ENCODE data around the gene ADAM22. TPM values are rescaled to one million over a fixed set of nuclear protein-coding genes. Genes with fewer than 3 reads are reported as not detected.

The ADAM22 gene
- total and polyA plus RNA-seq, 2 donors (not counting 1 experiment from before 2014, with no cell fraction given): 0.18 to 0.66 TPM

DNA sequence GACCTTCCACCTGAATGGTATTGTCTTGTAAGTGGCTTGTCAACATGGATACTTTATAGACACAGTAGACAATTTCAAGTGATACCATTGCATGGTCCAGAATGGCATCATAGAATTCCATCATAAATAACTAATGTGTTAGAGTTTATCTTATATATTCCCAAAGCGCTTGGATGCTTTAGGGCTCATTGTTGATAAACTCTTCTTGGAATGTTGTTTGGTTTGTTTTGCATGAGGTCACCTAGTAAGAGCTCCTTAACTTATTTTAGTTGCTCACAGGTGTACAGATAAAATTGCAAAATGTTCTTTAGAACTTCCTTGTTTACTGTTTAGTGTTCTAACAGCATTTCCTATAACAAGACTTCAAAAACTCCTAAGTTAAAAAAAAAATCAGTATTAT, 249.0 kb downstream of the ADAM22 start:
- no peak overlapping the region for H3K4me3 ChIP-seq (replicated peaks in 1 of 4; ENCODE audit: control extremely low read depth in 1 of 4, insufficient read depth in 1 of 4, low read depth in 3 of 4, low read length in 4 of 4)
- no peak overlapping the region for H2AFZ ChIP-seq (ENCODE audit: low read length)
- no peaks in the 10 kb centered on the region for H3K27me3 ChIP-seq (ENCODE audit: control insufficient read depth, insufficient read depth, low read length)
- DNase-seq (ENCODE audit: low read depth in 2 of 2): no peak
- H3K4me1 ChIP-seq (ENCODE audit: control insufficient read depth, extremely low read depth, insufficient read depth, low read length): no peaks in the 10 kb centered on the region
- H3K27ac ChIP-seq (ENCODE audit: insufficient read depth, low read length): no peak overlapping the region
- H3K9me3 ChIP-seq (ENCODE audit: control insufficient read depth, insufficient read depth, low read depth, low read length): no peaks in the 10 kb centered on the region
- no peaks in the 10 kb centered on the region for H3K36me3 ChIP-seq (ENCODE audit: control insufficient read depth, insufficient read depth, low read length)
- H3K9ac ChIP-seq (ENCODE audit: insufficient read depth, low read length): no peak overlapping the region
- no peaks in the 10 kb centered on the region for H3K79me2 ChIP-seq (ENCODE audit: control insufficient read depth, insufficient read depth, low read length)
- TF ChIP-seq EZH2 (IDR thresholded peaks at IDR 0.05; ENCODE audit: low read length, missing control alignments): no peak
- TF ChIP-seq, protein P1, sequence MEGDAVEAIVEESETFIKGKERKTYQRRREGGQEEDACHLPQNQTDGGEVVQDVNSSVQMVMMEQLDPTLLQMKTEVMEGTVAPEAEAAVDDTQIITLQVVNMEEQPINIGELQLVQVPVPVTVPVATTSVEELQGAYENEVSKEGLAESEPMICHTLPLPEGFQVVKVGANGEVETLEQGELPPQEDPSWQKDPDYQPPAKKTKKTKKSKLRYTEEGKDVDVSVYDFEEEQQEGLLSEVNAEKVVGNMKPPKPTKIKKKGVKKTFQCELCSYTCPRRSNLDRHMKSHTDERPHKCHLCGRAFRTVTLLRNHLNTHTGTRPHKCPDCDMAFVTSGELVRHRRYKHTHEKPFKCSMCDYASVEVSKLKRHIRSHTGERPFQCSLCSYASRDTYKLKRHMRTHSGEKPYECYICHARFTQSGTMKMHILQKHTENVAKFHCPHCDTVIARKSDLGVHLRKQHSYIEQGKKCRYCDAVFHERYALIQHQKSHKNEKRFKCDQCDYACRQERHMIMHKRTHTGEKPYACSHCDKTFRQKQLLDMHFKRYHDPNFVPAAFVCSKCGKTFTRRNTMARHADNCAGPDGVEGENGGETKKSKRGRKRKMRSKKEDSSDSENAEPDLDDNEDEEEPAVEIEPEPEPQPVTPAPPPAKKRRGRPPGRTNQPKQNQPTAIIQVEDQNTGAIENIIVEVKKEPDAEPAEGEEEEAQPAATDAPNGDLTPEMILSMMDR (conservative IDR thresholded peaks at IDR 0.05 in 1 of 2, IDR thresholded peaks at IDR 0.05 in 1 of 2; ENCODE audit: low read depth in 1 of 2, low read length in 2 of 2): no peak
- H3K4me2 ChIP-seq (ENCODE audit: extremely low read depth, insufficient read depth, low read length): no peak overlapping the region
- no peaks in the 10 kb centered on the region for H4K20me1 ChIP-seq (ENCODE audit: control insufficient read depth, extremely low read depth, insufficient read depth, low read length)

DNA sequence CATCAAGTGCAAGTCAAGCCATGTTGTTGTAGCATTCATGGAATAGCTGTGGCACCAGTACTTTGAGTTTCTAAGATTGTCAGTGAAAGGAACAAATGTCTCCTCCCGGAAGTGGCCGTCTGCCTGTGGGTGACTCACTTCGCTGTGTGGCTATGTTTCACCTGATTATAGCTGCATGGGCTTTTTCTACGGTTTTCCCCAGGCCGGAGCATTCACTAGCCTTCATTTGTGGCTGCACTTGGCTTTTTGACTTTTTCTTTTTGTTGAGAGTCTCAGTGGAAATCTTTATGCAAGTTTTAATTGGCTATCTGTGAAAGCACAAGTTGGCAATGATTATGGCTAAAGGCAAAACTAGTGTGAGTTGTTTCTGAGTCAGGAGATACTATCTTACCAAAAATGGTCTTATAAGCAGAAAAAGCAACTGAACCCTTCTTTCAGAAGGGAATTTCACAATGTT, 250.8 kb downstream of the ADAM22 start:
- H3K36me3 ChIP-seq (ENCODE audit: control insufficient read depth, insufficient read depth, low read length): no peaks in the 10 kb centered on the region
- H3K4me1 ChIP-seq (ENCODE audit: control insufficient read depth, extremely low read depth, insufficient read depth, low read length): no peaks in the 10 kb centered on the region
- H4K20me1 ChIP-seq (ENCODE audit: control insufficient read depth, extremely low read depth, insufficient read depth, low read length): no peaks in the 10 kb centered on the region
- no peak overlapping the region for H3K9ac ChIP-seq (ENCODE audit: insufficient read depth, low read length)
- H2AFZ ChIP-seq (ENCODE audit: low read length): no peak overlapping the region
- peak in 1 of 2 donors; percentile 87 for DNase-seq (ENCODE audit: low read depth in 2 of 2)
- H3K4me3 ChIP-seq (replicated peaks in 1 of 4; ENCODE audit: control extremely low read depth in 1 of 4, insufficient read depth in 1 of 4, low read depth in 3 of 4, low read length in 4 of 4): no peak overlapping the region
- H3K27ac ChIP-seq (ENCODE audit: insufficient read depth, low read length): no peak overlapping the region
- no peak overlapping the region for H3K4me2 ChIP-seq (ENCODE audit: extremely low read depth, insufficient read depth, low read length)
- H3K79me2 ChIP-seq (ENCODE audit: control insufficient read depth, insufficient read depth, low read length): no peaks in the 10 kb centered on the region
- TF ChIP-seq EZH2 (IDR thresholded peaks at IDR 0.05; ENCODE audit: low read length, missing control alignments): no peak
- TF ChIP-seq, protein P1 (conservative IDR thresholded peaks at IDR 0.05 in 1 of 2, IDR thresholded peaks at IDR 0.05 in 1 of 2; ENCODE audit: low read depth in 1 of 2, low read length in 2 of 2): no peak
- no peaks in the 10 kb centered on the region for H3K9me3 ChIP-seq (ENCODE audit: control insufficient read depth, insufficient read depth, low read depth, low read length)
- H3K27me3 ChIP-seq (ENCODE audit: control insufficient read depth, insufficient read depth, low read length): no peaks in the 10 kb centered on the region

DNA sequence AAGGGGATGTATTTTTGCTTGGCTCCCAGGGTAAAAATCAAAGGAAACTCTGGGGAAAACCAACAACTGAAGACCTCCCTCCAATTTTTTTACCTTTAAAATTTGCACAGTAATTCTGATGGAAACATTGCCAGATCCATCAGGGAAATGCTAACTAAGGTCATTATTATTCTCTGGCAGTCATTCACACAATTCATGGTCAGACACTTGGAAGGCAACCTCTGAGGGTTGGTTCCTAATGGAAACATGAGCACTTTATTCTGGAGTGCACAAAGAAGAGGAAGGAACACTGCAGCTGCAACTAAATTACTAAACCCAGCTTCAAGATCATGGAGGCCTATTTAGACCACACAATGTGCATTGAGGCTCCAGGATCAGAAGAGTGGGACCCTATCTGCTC, 251.6 kb downstream of the ADAM22 start:
- Histone ChIP-seq H3K27me3 (ENCODE audit: control insufficient read depth, insufficient read depth, low read length) (no peaks in the 10 kb centered on the region), H4K20me1 (ENCODE audit: control insufficient read depth, extremely low read depth, insufficient read depth, low read length) (no peaks in the 10 kb centered on the region), H3K4me3 (replicated peaks in 1 of 4; ENCODE audit: control extremely low read depth in 1 of 4, insufficient read depth in 1 of 4, low read depth in 3 of 4, low read length in 4 of 4) (no peak overlapping the region), H3K27ac (ENCODE audit: insufficient read depth, low read length) (no peak overlapping the region), H3K4me2 (ENCODE audit: extremely low read depth, insufficient read depth, low read length) (no peak overlapping the region), H3K79me2 (ENCODE audit: control insufficient read depth, insufficient read depth, low read length) (no peaks in the 10 kb centered on the region), H3K9ac (ENCODE audit: insufficient read depth, low read length) (no peak overlapping the region), H3K4me1 (ENCODE audit: control insufficient read depth, extremely low read depth, insufficient read depth, low read length) (no peaks in the 10 kb centered on the region), H3K9me3 (ENCODE audit: control insufficient read depth, insufficient read depth, low read depth, low read length) (no peaks in the 10 kb centered on the region), H2AFZ (ENCODE audit: low read length) (no peak overlapping the region), H3K36me3 (ENCODE audit: control insufficient read depth, insufficient read depth, low read length) (no peaks in the 10 kb centered on the region)
- TF ChIP-seq, protein P1 (conservative IDR thresholded peaks at IDR 0.05 in 1 of 2, IDR thresholded peaks at IDR 0.05 in 1 of 2; ENCODE audit: low read depth in 1 of 2, low read length in 2 of 2): no peak
- no peak for TF ChIP-seq EZH2 (IDR thresholded peaks at IDR 0.05; ENCODE audit: low read length, missing control alignments)
- peak in 1 of 2 donors; percentile 25 for DNase-seq (ENCODE audit: low read depth in 2 of 2)
